HG03432 (cell line): Measurements from ENCODE around the gene UGT3A1.
"Not testable (repeated sequence)": the region's sequence is repeated elsewhere in the genome, so short reads cannot be mapped to it uniquely, and the experiment has no call there.

ENCODE experiments used
- ATAC-seq: cut with Tn5 transposase; IDR thresholded peaks from one replicate; pipeline ENCODE4 v1.9.1; 2021; ENCODE audit warnings: mild to moderate bottlenecking, moderate library complexity; ENCODE audit not compliant: unreplicated experiment

The UGT3A1 gene

DNA sequence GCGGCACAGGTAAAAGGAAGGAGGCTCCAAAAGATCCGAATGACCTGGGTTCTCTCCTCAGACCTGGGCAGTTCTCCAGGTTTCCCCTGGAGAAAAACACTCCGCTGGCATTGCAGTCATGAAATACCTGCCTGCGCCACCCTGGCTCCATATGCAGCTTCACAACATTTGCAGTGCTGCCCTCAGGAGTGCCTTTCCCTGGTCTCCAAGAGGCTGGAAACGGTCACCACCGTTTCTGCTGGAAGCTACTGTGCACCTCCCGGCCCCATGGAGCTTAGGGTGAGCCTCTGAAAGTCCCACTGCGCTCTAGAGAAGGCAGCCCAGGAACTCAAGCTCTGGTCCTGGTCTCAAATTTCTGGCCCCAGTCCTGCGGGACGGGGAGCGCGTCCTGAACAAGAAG lies 670 bp downstream of the UGT3A1 start:
- no peak for ATAC-seq

DNA sequence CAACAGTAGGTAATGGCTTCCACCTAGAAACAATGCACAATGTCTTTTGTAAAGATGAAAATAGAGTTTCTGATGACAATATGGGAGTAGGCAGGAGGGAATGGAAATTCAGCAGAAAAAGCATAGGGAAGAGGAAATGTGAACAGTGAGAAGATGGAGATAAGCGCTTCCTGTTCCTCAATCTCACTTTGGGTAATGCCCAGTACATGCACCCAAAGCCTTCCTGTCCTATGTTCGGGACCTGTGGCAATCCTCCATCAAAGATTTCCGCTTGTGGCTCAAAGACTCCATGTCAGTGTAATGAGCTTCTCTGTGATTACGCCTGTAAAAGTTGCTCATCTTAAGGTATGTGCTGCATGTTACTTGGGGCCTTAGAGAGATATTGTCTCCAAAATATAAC lies 2.7 kb downstream of the UGT3A1 start:
- no peak for ATAC-seq

DNA sequence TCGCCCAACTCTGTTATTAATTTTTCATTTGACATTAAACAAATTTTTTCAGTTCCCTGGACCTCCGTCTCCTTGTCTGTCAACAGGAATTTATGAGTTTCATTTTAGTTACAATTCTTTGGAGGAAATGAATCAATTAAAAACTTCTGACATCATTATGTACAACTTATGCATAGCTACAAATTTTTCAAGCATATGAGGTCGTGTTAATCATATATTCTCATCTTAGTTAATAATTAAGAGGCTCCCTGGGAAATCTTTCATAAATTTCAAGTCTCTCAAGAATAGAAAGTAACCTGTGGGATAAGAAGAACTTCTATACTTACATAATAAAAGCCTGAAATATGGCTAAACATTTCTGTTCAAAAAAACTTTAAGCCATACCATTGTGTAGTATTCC lies 3.4 kb downstream of the UGT3A1 start:
- ATAC-seq: no peak

DNA sequence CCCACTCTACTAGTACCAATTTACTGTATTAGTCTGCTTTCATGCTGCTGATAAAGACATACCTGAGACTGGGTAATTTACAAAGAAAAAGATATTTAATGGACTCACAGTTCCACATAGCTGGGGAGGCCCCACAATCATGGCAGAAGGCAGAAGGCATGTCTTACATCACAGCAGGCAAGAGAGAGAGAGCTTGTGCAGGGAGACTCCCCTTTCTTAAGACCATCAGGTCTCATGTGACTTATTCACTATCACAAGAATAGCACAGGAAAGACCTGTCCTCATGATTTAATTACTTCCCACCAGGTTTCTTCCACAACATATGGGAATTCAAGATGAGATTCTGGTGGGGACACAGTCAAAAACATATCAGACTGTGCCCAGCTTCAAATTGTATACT lies 11.5 kb downstream of the UGT3A1 start:
- no peak for ATAC-seq

DNA sequence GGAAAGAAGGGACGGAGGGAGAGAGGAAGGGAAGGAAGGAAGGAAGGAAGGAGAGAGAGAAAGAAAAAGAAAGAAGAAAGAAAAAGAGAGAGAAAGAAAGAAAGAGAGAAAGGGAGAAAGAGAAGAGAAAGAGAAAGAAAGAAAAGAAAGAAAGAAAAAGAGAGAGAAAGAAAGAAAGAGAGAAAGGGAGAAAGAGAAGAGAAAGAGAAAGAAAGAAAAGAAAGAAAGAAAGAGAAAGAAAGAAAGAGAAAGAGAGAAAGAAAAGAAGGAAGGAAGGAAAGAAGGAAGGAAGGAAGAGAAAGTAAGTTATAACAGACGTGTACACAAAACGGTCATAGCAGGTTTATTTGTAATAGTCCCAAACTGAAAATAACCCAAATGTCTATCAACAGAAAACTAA lies 14.3 kb downstream of the UGT3A1 start:
- not testable (repeated sequence) for ATAC-seq

DNA sequence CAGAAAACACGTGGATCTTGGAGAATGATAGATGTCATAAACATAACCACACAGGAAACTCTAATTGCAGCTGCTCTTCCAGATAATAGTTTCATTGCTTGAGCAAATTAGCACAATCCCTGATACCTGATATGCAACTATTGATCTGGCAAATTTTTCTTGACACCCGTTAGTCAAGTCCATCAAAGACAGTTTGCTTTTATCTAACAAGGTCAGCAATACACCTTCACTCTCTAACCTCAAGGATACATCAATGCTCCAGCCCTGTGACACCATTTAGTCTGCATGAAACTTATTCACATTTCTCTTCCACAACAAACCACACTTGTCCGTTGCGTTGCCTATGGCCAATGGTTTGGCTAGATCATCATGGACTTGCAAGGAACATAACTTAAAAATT lies 16.6 kb downstream of the UGT3A1 start:
- ATAC-seq: no peak

DNA sequence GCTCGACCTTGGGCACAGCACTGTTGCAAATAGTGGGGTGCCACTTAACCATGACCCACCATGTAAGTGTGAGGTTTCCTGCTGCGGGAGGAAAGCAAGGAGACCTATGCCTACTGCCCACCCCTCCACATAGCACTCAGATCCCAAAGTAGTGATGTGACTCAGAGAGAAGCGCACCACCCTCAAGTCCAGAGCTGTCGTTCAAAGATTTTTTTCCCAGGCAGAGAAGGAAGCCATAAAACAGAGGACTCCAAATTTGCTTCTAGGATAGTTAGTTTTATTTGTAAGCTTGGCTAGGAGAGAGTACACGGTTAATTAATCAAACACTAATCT lies 19.3 kb downstream of the UGT3A1 start:
- no peak for ATAC-seq

DNA sequence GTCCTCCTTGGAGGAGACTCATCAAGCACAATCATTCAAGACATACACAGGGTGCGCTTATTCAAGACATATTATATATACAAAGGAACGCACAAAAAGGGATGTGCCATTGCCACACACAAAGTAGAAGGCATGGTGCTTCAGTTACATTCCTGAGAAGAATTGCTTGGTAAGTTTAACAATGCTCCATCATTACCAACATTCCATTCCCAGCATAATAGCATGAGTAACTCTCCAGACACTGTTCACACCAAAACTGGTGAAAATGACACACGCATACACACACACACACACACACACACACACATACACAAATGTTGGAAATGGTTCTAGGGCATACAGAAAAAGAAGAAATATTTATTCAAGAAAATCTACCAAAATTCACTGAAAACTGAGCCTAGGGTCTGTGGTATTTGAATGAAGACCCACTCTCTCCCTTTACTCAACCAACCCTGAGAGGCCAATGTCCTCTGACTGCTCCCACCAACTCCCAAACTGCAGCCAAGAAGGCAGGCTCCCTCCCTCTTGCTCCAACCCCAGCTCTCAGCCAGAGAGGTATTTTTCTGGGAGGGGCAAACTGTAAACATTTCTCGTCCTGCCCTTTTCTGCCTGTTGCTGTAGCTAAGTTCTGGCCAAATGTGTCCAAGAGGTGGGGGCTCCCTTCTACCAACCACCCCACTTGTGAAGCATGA lies 19.9 kb downstream of the UGT3A1 start:
- no peak for ATAC-seq

DNA sequence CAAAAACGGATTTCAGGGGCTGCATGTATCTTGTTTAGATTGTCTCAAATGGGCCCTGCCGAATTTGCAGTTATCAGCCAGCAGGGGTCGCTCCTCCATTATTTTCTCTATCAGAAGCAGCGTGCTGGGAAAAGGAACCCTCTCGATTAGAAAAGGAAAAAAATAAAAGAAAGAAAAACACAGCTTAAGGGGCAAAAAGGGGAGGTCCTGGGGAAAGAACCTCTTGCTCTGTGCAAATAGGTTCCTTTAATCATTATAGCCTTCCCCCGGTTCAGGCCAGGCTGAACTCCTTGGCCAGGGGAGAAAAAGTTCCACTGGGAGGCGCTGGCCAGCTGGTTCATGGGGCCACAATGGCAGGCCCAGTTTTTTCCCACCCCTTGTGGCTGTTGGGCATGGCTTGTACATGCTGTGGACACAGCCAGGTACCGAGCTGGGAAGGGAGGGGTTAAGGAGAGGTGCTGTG lies 27.8 kb downstream of the UGT3A1 start:
- no peak for ATAC-seq

DNA sequence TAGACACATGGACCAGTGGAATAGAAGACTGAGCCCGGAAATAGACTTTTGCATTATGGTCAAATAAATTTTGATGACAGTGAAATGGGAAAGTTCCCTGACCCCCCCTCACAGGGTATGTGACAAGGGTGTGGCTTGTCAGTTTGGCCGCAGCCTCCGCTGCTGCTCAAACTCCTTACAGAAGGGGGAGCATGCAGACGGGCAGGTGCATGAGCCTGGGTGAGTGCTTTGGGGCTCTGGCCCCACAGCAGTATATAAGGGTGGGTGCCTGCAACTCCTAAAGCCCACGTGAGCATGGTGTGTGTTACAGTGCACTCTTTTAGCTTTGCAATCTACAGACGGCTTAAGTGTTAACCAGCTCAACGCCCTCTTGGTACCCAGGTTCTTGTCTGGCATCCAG lies 30.9 kb downstream of the UGT3A1 start:
- ATAC-seq: no peak

DNA sequence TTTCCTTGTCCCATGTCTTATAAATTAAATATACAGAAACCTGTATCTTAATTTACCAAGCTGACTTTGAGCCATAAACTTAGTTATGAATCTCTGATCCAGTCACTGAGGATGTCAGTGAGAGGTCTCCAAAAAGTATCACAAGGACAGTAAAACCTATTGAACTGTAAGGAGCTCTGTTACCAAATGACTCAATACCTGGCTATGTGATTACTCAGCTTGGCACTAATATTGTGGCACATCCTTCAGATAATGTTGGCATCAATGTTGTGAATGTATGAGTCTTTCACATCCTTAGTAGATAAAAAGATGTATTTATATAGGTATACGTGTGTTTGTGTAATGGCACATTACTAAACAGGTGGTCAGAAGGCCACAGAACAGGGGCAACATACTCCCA lies 34.8 kb downstream of the UGT3A1 start:
- no peak for ATAC-seq

DNA sequence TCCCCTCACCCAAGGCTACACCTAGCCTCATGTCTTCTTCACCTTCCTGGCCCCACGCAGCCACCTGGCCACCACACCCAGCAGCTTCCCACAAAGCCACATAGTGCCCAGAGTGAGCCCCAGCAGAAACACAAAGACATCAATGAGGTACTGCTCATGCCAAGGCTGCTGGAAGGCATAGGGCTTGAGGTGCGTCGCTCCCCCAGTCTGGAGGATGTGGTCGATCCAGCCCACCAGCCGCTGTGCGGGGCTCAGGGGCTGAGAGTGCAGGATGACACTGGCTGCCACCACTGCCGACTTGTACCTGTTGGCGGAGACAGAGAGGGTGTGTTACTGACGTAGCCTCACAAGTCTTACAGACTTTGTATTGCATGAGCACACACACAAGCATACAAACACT lies 37.0 kb downstream of the UGT3A1 start:
- no peak for ATAC-seq

DNA sequence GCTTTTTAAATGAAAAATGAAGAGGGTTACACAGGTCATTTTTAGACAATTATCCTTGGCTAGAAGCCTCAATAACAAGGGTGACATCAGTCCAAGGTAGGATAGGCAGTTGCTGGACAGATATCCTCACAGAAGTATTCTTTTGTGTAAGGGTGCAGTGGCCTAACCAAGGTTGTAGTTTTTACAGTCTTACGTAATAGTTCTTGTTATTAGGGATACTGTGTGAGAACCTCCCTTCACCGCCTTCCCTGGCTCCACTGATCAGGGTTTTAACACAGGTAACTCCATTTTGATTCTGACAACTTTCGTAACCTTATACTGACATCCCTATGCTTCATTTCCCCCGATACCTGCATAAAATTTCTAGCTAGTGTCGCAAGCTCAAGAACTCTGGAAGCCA lies 44.1 kb downstream of the UGT3A1 start:
- ATAC-seq: no peak

DNA sequence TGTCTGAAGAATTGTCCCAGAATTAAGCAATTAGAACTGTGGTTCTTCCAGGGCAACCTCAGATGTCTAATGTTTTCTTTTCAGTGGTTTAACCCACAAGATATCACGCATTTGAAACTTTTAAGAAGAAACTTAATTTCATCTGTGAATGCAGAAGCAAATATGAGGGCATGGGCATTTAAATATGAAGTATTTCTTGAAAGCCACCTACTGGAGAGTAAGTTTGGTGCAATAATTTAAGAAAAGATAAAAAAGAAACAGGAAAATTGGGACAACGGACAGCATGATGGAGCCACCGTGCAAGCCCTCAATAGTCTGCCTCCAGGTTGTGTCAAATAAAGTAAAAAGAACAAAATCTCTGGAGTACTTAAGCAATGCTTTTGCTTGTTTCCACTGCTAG lies 51.6 kb downstream of the UGT3A1 start:
- no peak for ATAC-seq

DNA sequence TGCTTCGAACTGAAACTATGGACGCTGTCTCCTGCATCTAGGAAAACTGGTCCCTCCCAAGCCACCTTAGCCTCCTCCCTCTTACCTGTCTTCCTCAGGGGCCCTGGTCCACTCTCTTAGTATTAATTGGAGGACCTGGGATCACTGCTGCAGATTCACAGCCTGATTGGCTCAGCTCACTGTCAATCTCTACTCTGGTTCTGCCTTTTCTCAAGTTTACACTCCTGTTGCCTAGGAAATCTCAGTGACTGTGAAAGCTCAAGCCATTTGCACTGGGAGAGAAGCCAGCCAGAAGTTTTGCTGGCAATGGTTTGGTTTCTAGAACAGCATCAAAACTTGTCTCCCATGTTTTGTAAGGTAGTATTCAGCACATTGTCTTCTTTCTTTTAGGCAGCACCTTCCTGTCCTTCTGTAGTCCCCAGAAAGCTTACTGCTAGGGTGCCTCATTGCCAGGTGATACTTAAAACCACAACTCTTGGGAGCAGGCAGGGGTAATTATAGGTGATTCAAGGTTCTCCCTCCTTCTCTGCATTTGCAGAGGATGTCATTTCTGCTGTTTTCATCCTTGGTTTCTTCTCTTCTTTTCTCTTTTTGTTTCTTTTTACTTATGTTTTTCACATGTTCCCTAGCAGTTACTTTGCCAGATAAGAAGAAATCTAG lies 52.5 kb downstream of the UGT3A1 start, which contains the start of gene CAPSL:
CAPSL (minus strand) TSS at position 55 of the 660 bp plus-strand sequence. CDS start 17,502 bp downstream, outside the sequence.
- ATAC-seq: no peak

DNA sequence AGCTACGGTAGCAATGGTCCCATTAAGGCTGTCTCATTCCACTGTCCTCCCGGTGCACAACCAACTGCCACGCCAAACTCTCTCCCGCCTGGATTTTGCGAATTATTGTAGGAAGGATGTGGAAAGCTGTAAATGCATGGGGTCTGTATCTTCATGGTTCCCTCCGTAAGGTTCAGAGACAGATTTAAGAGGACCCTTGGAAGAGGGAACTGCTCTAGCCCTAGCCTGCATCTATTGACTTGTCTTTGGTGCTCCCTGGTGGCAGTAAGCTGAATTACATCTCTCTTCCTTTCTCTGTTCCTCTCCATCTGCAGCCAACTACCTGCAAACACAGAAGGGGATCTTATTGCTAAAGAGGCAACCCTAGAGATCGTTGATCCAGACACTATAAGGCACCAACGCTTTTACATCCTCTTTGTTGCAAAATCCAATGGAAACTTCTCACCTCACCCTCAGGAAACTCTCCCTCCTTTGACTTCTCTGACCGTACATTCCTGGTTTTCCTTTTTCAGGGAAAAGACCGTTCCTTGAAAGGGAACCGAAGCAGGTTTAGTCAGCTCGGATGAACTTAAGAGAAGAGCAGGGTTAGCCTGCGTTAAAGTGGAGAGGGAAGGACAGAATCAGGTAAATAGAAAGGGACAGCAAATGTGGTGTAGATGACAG lies 64.7 kb downstream of the UGT3A1 start:
- peak; percentile 72 for ATAC-seq

DNA sequence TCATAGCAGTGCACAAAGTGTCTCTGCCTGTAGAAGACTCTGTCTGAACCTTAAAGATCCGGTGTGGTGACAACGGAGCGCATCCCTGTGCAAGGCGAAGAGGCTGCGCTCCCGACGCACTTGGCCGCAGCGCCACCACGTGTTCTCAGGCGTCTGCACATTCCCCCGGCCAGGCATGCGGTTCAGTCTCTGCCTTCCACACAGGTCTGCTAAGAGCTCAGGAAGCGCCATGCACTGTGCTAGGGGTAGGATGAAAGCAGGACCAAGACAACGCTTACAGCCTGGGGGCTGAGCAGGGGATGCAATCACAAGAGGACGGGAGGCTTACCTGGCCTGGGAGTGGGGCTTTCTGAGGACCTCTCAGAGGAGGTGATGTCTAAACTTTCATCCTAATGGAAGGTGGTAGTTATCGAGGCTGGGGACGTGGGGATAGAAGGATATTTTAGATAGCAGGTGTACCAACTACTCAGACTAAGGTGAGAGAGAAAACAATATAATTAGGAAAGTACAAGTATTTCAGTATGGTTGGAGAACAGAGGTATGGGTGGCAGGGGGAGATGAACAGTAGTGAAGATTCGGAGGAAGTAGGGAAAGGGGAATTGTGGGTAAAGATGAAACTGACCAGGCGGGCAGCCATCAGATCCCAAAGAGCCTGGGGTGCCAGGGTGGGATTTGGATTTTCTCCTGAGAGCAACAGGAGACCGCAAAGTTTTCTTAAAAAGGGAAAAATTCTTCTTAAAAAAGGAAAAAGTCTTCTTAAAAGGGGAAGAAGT lies 66.1 kb downstream of the UGT3A1 start:
- ATAC-seq: peak; percentile 86

DNA sequence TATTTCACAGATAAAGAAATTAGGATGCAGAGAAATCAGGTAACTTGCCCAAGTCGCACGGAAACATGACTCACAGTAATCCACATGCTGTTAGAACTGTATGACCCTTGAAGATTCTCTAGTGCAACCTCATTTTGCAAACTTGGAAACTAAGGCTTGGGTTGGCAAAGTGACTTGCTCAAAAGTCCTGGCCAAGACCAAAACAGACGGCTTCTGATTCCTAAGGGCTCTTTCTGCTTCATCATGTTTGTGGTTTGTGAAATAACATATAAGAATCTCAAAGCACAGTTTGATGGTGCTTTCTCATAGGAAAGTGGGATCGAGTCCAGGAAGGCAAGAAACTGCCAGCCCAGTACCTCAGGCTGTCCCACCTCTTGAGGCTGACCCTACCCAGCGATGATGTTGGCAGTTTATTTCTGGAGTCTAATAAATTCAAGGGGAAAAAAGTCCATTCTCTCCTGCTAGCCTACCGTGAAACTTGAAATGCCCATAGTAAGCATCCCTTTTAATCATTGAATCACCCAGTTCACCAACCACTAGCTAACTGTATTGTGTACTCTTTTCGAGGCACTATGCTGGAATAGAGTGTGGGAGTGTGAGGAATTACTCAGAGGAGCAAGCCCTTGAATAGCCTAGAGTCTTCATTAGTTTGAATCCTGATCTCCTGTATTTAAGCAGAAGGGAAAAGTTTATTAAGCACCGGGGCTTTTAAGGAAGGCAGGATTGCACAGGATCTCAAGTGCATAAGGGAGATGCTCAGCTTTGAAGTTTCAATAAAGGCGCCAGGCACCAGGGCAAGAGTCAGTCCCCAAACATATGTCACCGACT lies 66.9 kb downstream of the UGT3A1 start:
- no peak for ATAC-seq

DNA sequence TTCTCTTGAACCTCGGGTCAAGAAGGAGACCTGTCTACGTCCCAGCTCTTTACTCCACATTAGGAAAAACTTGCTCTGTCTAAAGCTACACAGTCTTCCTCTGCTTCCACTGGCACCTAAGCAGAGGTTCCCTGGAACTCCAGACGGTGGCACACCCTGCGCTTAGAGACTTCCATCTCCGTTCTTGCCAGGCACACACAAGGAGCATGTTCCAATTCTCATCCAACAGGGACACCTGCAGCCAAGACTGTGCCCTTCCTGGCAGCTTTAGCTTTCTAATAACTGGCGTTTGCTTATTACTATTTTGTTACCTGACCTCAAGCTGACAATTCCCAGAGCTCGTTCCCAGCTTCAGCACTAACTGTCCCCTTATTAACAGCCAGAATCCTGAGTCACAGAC lies 68.7 kb downstream of the UGT3A1 start:
- ATAC-seq: no peak

DNA sequence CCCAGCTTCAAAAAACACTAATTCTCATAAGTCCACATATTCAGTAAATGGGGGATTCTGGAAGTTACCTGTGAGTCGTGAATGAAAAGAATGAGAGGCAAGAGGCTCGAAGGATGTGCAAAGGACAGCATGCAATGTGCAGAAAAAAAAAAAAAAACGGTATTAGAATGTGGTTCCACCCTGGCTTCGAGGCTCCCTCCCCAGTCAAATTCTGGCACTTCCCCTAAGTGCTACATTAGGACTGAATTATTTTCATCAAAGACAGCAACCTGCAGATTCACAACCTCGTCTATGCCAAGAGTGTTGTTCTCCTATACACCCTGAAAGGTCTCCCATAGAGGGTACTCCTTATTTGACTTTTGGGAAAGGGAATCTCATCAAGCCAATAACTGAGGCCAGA lies 69.3 kb downstream of the UGT3A1 start:
- no peak for ATAC-seq

DNA sequence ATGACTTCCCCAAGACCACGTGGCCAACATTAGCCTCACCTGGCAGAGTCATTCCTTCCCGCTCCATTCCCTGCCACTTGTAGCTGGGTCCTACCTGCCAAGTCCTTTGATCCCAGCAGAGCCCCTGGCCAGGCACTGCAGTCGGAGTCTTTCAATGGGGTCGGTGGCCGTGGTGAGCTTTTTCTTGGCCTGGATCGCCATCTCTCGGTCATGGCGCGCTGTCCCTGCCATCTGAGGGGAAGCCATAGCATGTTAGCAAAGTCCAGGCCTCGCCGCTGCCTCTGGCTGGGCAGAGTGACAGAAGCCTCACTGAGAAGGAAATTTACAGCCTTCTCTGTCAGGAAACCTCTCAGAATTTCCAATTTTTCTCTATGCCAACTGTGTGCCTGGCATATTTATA lies 70.3 kb downstream of the UGT3A1 start:
- no peak for ATAC-seq
